Breast epithelium (tissue), 3 donors: ENCODE measurements around the gene PCIF1.

ENCODE experiments used
- POLR2A ChIP-seq: fragments of 450-650 bp; IDR thresholded peaks from one replicate; pipeline ENCODE4 v1.6.1; 2016; ENCODE audit warnings: antibody characterized with exemption, mild to moderate bottlenecking, moderate library complexity
- POLR2AphosphoS5 ChIP-seq, 3 donors: sonication (generic); formaldehyde crosslinking; IDR thresholded peaks; one replicate each; pipeline ENCODE4 v1.6.1; 2017; ENCODE audit warnings: antibody characterized with exemption in 3 of 3
- TF ChIP-seq, protein P1 (sequence below), 3 donors: fragments of 450-650 bp; IDR thresholded peaks; one replicate each; pipeline ENCODE4 v1.5.1; 2016 to 2017; ENCODE audit warnings: antibody characterized with exemption in 3 of 3, mild to moderate bottlenecking in 3 of 3, moderate library complexity in 3 of 3

DNA sequence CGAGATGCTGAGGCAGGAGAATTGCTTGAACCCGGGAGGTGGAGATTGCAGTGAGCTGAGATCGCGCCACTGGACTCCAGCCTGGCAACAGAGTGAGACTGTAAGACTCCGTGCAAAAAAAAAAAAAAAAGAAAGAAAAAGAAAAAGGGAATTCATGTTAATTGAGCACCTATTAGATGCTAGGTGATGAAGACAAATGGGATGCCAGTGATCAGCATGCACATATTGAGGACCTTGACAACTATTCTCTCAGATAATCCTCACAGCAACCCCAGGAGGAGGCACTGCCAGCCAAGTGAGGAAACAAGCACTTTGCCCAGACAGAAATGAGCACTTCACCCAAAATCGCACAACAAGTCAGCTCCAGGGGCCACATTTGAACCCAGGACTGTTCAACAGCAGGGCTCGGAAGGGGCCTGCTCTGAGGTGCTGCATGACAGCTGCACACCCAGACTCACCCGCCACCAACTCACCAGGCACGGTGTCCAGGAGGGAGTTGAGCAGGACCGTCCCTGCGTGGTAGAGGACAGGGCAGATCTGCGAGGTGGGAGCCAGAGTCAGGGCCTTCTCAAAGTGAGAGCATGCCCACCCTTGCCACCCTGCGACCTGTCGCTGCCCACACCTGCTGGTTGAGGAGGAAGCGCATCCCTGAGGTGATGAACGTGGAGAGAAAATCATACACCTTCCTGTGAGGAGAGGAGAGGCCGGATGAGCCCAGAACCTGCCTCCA lies 27.1 kb upstream of the PCIF1 start:
- TF ChIP-seq POLR2A (no peak), POLR2AphosphoS5 (IDR thresholded peaks at IDR 0.05) (no peak)
- TF ChIP-seq, protein P1, sequence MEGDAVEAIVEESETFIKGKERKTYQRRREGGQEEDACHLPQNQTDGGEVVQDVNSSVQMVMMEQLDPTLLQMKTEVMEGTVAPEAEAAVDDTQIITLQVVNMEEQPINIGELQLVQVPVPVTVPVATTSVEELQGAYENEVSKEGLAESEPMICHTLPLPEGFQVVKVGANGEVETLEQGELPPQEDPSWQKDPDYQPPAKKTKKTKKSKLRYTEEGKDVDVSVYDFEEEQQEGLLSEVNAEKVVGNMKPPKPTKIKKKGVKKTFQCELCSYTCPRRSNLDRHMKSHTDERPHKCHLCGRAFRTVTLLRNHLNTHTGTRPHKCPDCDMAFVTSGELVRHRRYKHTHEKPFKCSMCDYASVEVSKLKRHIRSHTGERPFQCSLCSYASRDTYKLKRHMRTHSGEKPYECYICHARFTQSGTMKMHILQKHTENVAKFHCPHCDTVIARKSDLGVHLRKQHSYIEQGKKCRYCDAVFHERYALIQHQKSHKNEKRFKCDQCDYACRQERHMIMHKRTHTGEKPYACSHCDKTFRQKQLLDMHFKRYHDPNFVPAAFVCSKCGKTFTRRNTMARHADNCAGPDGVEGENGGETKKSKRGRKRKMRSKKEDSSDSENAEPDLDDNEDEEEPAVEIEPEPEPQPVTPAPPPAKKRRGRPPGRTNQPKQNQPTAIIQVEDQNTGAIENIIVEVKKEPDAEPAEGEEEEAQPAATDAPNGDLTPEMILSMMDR (IDR thresholded peaks at IDR 0.05): no peak
